Measurements from ENCODE around the gene RALGPS2.

GRCh38 chr1:178946416-178946815 is 221.4 kb downstream of the RALGPS2 start:
- no peak for TF ChIP-seq CTCF (IDR thresholded peaks at IDR 0.05)
- no peak for TF ChIP-seq EZH2 (IDR thresholded peaks at IDR 0.05; ENCODE audit: borderline replicate concordance, insufficient read depth, low read depth, low read length, poor library complexity, severe bottlenecking)

Data from B cell (primary cell).